Testis (tissue), 2 donors: ENCODE measurements around the gene COQ7.

Source experiments
- CTCF ChIP-seq, 3 experiments: fragments of 450-650 bp in 2 of 3; fragments of 200-600 bp in 1 of 3; sonication (generic) in 1 of 3; IDR thresholded peaks; one replicate each; pipeline ENCODE4 v1.5.1; 2016 to 2019; ENCODE audit warnings: antibody characterized with exemption in 3 of 3, mild to moderate bottlenecking in 2 of 3, moderate library complexity in 1 of 3
- POLR2A ChIP-seq: fragments of 450-650 bp; IDR thresholded peaks from one replicate; pipeline ENCODE4 v1.6.1; 2017; ENCODE audit warnings: antibody characterized with exemption, mild to moderate bottlenecking, moderate library complexity

- TF ChIP-seq CTCF (IDR thresholded peaks at IDR 0.05) (no peak), POLR2A (no peak)
Measured at GRCh38 chr16:19123535-19124178, 56.2 kb downstream of the COQ7 start.
